HG02798 (cell line): Measurements from ENCODE around the gene TANGO2.

Source experiments
- ATAC-seq: cut with Tn5 transposase; IDR thresholded peaks from one replicate; pipeline ENCODE4 v1.9.1; 2021; ENCODE audit warnings: mild to moderate bottlenecking; ENCODE audit not compliant: unreplicated experiment, poor library complexity

The TANGO2 gene

DNA sequence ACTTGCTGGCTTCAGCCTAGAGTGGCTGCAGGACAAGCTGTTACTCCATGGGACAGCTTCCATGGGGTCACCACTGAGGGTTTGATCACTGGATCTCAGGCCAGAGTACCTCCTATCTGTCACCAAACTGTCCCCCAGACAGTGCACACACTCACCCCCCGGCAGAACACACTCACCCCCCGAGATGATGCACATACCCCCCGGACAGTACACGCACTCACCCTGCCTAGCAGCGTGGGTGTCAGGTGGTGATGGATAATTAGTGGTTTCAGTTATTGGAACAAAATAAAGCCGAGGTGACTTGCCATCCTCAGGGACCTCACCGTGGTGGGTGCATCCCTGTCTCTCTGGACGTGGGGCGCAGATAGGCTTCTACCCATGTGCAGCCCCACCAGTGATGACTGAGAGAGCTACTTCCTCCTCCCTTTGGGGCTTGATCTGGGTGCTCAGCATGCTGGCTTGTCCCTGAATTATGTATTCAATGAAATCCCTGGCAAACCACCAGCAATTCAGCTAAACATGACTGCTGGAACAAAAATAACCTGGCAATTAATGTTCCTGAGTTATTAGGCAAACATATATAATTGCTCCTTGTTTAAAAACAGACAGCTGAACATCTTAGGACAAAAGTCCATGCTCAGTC, 18.9 kb downstream of the TANGO2 start:
- no peak for ATAC-seq

- no peak for ATAC-seq
Observed at GRCh38 chr22:20040327-20041200, 19.7 kb downstream of the TANGO2 start.

DNA sequence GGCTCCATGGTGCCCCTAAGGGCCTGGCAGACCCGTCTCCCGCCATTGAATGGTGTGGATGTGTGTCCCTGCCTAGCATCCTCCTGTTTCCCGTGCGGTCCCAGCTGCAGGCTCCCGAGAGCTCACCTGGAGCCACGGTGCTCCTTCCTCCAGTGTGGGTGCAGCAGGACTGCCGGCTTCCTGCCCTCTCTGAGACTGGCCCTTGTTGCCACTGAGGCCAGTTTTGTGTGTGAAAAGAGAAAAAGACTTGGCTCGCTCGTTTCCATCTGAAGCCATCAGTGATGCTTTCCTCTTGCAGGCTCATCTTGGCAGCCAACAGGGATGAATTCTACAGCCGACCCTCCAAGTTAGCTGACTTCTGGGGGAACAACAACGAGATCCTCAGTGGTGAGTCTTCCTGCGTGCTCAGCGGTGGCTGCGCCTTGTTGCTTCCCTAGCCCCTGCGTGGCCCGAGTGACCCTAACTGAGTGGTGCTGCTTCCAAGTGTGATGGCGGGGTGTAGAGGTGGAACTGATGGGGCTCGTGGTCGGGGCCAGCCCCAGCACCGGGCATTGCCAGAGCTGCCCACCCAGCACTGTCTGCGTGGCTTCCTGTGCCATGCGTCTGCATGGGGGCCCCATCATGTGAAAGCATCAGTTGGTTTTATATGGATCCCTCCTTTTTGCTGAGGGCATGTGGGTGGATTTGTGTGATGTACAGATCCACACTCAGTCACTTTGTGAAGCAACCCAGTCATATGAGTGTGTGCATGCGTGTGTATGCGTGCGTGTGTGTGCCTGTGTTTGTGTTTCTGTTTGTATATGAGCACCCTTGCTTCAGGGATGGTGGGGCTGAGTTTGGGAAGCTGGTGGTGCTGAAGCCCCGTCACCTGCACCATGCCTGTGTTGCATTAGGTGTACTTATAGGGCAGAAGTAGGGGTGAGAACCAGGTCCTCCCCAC, 22.4 kb downstream of the TANGO2 start:
- no peak for ATAC-seq

GRCh38 chr22:20043997-20044342, 23.1 kb downstream of the TANGO2 start:
- no peak for ATAC-seq

DNA sequence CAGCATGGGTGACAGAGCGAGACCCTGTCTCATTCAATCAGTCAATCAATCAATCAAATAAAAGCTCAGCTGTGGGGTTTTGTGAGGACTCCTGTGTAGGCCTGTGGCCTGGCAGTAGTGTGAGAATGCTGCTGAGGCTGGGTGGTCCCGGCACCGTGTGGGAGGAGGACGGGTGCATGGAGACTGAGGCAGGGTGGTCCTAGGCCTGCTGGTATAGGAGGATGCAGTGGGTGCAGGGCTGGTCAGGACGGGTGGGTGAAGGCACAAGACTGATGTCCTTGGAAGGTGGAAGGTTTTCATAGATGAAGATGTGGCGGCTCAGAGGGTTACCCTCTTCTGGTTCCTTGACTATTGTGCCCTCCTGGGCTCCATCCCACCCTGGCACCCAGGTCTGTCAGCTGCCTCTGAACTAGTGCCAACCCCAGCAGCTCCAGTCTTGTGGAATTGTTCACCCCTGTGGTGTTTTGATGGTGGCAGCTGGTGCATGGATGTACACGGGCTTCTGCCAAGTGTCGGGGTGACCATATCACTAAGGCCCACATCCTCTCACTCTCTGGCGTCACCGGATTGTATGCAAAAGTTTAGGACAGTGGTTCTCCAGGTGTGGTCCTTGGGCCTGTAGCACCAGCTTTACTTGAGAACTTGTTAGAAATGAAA, 23.7 kb downstream of the TANGO2 start:
- no peak for ATAC-seq

DNA sequence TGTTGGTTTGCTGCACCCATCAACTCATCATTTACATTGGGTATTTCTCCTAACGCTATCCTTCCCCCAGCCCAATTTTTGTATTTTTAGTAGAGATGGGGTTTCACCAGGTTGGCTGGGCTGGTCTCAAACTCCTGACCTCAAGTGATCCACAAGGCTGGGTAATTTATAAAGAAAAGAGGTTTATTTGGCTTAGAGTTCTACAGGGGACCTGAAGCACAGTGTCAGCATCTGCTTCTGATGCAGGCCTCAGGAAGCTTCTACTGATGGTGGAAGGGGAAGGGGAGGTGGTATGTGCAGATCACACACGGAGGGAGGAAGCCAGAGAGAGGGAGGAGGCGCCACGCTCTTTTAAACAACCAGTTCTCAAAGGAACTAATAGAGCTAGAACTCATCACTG, 25.8 kb downstream of the TANGO2 start:
- no peak for ATAC-seq

DNA sequence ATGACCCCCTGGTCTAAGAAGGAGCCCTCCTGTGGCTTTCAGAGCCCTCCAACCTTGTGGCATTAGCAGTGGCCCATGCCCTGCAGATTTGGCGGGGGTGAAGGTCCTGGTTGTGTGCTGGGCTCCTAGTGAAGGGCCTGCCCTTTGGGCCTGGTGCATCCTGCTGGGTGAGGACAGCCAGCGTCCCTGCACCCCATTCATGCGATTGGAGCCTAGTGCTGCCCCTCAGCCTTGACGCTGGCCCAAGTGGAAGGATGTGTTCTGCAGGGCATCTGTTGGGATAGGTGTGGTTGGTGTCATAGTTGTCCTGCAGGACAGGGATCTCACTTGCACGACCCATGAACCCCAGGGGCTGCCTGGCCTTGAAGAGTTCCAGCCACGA, 31.0 kb downstream of the TANGO2 start:
- ATAC-seq: no peak

DNA sequence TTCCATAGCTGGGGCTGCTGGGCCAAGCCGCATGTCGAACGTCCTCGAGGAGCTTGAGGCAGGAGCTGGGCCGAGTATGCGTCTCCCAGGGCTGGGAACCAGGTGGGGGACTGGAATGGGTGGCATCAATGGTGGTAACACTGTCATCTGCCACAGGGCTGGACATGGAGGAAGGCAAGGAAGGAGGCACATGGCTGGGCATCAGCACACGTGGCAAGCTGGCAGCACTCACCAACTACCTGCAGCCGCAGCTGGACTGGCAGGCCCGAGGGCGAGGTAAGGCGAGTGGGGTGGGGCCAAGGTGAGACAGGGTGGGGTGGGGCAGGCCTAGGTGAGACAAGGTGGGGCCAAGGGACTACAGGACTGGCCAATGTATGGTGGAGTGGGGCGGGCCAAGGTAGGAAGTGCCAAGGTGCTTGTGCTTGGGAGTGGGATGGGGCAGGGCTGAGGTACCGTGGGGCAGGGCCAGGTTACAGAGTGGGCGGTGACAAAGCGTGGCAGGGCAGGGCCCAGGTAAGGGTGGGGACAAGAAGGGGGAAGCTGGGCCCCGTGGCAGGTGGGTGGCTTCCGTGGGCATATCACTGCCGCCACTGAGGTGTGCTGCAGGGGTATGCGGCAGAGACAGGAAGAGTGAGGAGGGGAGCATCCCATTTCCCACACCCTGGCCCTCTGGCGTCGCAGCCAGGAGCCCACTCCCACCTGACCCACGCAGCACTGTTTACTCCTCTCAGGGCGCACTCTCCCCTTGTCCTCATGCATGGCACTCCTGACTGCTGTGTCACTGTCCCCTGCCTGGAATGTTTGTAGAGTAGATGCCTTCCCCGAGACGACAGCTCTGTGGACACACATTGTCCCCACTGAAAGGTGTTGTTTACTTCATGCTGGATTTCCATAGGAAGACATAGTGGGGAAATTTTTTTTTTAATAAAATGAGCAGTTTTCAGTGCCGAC, 31.7 kb downstream of the TANGO2 start:
- no peak for ATAC-seq

DNA sequence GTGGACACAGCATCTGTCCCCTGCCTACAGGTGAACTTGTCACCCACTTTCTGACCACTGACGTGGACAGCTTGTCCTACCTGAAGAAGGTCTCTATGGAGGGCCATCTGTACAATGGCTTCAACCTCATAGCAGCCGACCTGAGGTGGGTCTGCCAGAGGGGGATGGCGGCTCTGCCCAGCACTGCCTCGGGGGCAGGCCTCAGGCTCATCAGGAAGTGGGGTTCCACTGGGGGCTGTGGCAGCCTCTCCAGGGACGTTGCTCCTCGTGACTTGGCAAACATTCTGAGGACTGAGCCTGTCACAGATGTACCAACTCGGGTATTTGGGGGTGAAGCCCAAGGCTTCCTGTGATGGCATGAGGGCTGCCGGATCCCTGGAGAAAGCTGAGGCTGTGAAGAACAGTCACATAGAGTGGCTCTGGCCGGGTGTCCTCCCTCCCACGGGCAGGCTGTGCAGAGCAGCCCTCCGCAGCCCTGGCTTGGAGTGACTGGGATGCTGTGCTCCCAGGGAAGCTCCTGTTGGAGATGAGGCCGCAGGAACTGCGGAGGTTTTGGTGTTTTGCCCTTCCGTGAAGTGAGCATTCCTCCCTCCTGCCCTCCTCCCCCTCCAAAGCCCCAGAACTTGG, 32.6 kb downstream of the TANGO2 start:
- no peak for ATAC-seq

GRCh38 chr22:20054034-20054427, 33.1 kb downstream of the TANGO2 start:
- ATAC-seq: no peak

DNA sequence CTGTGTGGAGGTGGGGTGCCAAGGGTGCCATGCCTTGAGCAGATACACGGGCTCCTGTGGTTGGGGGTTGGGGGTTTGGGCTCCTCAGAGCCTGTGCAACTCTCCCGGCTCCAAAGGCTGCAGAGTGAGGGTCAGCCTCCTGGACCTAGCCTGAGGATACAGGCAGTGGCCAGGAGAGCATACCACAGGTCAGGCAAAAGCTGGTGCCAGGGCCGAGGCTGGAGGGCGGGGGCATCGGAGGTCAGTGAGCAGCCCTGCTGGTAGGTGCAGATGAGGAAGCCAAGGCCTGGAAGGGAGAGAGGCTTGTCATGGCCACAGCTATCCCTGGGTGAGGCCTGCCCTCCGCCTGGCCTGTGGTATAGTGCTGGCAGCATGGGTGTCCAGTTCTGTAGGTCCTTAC, 33.6 kb downstream of the TANGO2 start:
- ATAC-seq: no peak

GRCh38 chr22:20055144-20055543, 34.2 kb downstream of the TANGO2 start:
- no peak for ATAC-seq

DNA sequence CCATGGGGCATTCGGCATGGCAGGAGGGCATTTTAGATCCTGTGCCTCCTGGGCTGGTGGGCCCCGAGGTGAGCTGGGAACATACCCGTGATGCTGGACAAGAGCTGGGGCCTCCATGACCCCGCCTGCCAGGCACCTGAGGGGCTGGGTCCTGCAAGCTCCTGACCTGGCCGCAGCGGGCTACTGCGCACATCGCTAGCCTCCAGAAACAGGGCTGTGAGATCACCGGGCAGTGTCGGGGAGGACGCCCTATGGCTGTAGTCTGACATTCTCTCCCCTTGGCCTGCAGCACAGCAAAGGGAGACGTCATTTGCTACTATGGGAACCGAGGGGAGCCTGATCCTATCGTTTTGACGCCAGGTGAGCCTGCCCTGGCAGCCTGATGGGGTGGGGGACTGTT, 34.7 kb downstream of the TANGO2 start:
- ATAC-seq: no peak

DNA sequence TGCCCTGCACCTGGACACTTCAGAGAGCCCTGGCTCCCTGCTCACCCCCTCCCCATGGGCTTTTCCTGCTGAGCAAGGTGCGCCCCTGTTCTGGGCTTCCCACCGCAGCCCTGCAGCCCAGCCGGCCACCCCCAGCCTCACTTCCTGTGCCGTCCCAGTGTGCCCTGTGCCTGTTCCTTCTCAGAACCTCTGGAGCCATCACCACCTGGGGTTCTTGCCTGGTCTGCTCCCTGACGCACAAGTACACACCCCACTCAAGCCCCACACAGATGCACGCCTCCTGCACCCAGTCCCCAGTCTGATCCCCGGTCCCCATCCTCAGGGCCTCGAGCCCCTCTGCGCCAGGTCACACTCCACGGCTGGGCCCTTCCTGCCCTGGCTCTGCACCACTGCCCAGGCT, 35.3 kb downstream of the TANGO2 start:
- no peak for ATAC-seq

GRCh38 chr22:20056696-20057386, 35.9 kb downstream of the TANGO2 start:
- no peak for ATAC-seq

DNA sequence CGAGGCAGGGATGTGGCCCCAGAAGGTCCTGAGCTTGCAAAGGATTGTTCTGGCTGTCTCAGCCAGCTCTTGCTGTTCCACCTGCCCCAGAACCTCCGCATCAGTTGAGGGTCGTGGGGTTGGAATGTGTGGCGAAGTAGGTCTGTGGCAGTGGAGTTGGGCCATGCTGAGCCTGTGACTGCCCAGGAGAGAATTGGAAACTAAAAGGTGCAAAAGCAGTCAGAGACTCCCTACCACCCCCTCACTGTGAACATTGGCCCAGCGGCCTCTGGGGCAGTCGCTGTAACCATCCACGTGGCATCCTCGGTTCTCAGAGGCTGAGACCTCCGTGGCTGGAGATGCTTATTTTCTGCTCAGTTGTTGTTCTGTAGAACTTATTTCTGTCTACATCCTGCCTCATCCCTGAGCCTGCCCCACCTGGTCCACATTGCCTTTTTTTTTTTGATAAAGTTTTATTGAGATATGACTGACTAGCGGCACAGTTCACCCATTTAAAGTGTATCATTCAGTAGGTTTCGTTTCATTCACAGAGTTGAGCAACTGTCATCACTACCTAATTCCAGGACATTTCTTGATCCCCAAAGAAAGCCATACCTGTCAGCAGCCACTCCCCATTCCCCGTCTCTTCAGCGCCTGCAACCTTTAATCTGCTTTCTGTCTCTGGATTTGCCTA, 36.8 kb downstream of the TANGO2 start:
- no peak for ATAC-seq

DNA sequence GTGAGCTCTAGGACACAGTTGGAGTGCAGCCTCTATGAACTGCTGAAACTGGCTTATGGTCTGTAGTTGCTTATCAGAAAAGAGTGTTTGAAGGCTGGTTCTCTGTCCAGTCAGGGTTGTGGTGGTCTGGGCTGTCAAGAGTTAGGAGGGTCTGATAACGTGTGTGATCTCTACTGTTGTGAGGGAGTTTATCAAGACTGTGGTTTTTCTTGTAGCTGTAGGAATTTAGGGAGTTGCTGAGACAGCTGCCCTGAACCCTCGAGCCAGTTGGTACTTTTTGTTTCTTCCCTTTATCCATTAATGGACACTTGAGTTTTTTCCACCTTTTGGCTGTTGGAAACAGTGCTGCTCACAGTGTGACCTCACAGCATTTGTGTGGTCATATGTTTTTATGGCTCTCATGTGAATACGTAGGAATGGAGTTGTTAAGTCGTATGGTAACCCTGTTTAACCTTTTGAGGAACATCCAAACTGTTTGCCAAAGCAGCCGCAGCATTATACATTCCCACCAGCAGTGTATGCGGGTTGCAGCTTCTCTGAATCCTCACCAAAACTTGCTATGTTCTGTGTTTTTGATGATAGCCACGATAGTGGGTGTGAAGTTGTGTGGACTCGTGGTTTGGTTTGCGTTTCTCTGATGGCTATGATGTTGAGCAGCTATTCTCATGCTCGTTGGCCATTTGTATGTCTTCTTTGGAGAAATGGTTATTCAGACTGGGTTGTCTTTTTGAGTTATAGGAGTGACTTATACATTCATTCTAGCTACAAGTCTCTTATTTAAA, 38.3 kb downstream of the TANGO2 start:
- ATAC-seq: no peak
